Muscle of back (tissue), 11 donors: ENCODE measurements around the gene PGS1. TPM values are rescaled to one million over a fixed set of nuclear protein-coding genes. Genes with fewer than 3 reads are reported as not detected.

ENCODE experiments used
- DNase-seq, 3 donors: peaks; one replicate each; pipeline versions ENCODE4 v3.0.0 to v3.0.0-alpha.2; 2013
- polyA plus RNA-seq, 10 donors: library from polyadenylated mRNA; unstranded; fragments of 120-200 nt; gene quantifications; one replicate each; pipeline ENCODE4 v1.2.1, GENCODE V29; 2013; ENCODE audit not compliant: insufficient read length in 10 of 10

The PGS1 gene
- polyA plus RNA-seq, 10 donors, result 17.2 to 30.6 (median 23.7) TPM

DNA sequence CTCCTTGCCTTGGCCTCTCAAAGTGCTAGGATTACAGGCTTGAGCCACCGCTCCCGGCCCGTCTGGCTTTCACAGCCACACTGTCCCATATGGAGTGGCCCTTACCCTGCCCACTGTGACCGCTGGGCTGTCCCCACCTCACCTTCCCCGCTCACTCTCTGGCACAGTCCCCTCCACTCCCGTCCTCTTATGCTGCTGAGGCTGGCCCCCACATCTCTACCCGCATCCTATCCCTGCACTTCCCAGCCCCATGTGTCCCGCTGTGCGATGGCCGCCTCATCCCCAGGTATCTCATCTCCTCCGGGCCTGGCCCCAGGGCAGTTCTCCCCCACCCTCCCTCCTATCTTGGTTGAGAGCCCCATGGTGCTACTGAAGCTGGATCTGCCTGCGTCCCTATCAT is 93.2 kb downstream of the PGS1 start:
- DNase-seq, result no peak

DNA sequence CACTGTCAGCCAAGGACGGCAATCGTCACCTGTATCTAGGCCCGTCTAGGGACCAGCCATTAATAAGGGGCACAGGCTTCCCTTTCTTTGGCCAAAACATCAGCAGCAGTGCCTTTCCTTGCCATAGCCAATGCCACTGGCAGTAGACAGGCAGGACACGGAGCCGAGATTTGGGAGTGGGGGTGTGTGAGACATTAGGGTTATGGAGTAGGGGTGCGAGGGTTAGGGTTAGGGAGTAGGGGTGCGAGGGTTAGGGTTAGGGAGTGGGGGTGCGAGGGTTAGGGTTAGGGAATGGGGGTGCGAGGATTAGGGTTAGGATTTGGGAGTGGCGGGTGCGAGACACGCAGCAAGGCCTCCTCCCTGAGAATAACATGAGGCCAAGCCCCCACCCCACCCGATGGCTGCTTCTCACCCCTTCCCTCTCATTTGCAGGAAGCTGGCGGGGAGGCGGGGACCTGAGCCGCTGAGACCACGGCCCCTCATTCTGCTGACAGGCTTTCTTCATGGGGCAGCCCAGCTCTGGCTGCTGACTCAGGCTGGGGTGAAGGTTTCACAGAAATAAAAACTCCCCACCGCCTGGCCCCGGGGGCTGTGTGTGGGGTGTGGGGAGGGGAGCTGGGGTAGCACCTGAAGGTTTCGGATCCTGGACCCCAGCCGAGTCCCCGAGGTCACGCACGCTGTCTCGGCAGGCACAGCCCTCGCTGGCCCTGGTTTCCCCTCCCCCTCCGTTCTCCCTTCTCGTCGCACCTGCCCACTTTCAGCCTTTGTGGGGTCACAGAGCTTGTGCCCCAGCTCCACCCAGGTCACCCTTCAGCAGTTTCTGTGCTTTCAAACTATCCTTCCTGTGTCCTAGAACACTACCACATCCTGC is 93.8 kb downstream of the PGS1 start:
- no peak for DNase-seq

DNA sequence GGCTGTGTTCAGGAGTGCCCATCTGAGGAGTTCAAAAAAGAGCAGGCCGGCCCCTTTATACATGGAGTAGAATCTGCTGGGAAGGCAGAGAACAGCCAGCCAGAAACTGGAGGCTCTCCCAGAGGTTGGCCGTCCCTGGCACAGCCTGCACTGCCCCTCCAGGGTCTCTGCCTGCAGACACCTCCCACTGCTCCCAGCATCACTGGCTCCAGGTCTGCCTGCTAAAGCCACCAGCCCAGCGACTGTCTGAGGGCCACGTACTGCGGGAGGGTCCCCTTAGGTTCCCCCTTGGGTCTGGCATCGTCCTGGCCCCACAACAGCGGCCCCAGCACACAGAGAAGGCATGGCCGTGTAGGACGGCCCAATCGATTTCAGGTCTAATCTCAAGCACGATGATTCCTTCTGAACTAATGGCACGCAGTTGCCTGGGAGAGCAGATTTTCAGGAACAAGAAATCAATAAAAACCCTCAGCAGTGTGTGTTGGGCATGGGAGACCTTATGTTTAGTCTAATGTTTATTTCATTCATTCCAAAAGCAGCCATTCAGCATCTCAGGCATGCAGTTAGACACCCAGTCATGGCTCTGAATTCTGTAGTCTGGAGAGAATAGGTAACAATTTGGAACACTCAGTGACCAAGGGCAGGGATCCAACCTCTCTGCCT is 95.6 kb downstream of the PGS1 start:
- DNase-seq, result no peak

Other genes with a start within 250 kb of the PGS1 start
- 10 to 100 TPM; 18.6 to 33.0 (median 22.6) TPM for gene TMC6, start 249.9 kb upstream of the PGS1 start, polyA plus RNA-seq
- gene TMC8, start 247.9 kb upstream of the PGS1 start, polyA plus RNA-seq, result 10 to 100 TPM in 1 of 10 donors, 1 to 10 TPM in 9; 1.9 to 14.0 (median 3.0) TPM
- gene C17orf99, start 232.3 kb upstream of the PGS1 start, polyA plus RNA-seq, result 1 to 10 TPM in 6 of 10 donors, under 1 TPM in 4; 0.51 to 1.7 (median 1.1) TPM
- gene SYNGR2, start 210.1 kb upstream of the PGS1 start, polyA plus RNA-seq, result 10 to 100 TPM; 56.6 to 89.8 (median 81.4) TPM
- 10 to 100 TPM; 12.7 to 40.5 (median 19.7) TPM for gene TK1, start 191.6 kb upstream of the PGS1 start, polyA plus RNA-seq
- gene AFMID, start 191.3 kb upstream of the PGS1 start, polyA plus RNA-seq, result 10 to 100 TPM; 28.3 to 39.5 (median 32.1) TPM
- 10 to 100 TPM; 10.3 to 26.3 (median 15.8) TPM for gene BIRC5, start 164.4 kb upstream of the PGS1 start, polyA plus RNA-seq
- under 1 TPM in 2 of 10 donors, not detected in 8; 0.11 to 0.14 TPM for gene TMEM235, start 147.0 kb upstream of the PGS1 start, polyA plus RNA-seq
- 100 to 1,000 TPM in 1 of 10 donors, 10 to 100 TPM in 7, 1 to 10 TPM in 2; 4.2 to 161 (median 21.2) TPM for gene SOCS3, start 18.6 kb upstream of the PGS1 start, polyA plus RNA-seq
- 1 to 10 TPM in 9 of 10 donors, under 1 TPM in 1; 0.98 to 3.9 (median 1.6) TPM for gene DNAH17, start 198.7 kb downstream of the PGS1 start, polyA plus RNA-seq